Hematopoietic multipotent progenitor cell treated with erythropoietin and hydrocortisone succinate and interleukin-3 and kit ligand, for 8 days (in vitro differentiated cells): ENCODE data around the gene ADCY7.

Experiments
- DNase-seq: peaks from one replicate; pipeline ENCODE4 v3.0.0-alpha.2; 2015

The ADCY7 gene

DNA sequence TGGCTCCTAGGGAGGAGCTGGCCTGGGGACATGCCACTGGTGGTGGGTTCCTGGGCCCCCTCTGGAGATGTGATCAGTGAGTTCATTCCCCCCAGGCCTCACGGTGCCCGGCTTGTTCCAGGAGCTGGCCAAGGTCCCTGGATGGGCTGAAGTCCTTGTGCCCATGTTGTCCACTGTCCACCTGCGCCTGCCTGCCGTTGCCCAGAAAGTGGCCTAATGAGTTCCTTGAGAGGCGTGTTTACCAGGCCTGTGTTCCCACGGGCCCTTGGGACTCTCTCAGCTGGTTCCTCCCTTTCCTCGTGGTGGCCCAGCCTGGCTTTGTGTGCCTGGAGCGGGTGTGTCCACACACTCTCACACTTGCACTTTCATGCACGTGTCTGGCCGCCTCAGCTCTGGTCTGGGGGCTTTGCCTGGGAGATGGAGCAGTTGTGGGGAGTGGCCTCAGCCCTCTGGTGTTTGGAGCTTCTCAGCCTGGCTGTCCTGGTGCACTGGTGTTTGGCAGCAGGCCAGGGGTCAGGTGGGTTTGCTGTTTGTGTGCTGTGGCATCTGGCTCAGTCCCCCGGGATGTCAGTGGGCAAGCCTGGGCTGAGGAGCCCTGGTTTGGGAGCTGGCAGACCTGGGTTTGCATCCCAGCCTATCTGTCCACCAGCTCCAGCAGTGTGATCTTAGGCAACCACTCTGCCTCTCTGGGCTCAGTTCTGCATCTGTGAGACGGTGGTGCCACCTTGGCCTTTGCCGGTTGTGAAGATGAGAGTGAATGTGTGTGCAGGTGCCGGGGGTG, 18.0 kb downstream of the ADCY7 start:
- DNase-seq: peak; percentile 51

GRCh38 chr16:50285406-50286003, 19.2 kb downstream of the ADCY7 start:
- DNase-seq: no peak

DNA sequence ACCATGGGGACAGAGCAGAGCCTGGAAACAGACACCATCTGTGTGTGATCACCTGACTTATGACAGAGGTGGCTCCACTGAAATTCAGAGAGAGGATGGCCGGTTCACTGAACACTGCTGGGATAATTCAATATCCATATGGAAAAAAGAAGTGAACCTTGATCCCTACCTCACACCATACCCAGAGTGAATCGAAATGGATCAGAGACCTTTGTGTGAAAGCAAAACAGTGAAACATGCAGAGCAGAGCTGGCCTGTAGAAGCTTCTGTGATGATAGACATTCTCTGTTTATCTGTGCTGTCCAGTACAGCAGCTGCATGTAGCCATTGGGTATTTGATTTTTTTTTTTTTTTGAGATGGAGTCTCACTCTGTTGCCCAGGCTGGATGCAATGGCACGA, 20.3 kb downstream of the ADCY7 start:
- DNase-seq: no peak

- DNase-seq: no peak
Observed at GRCh38 chr16:50288026-50288425, 21.7 kb downstream of the ADCY7 start.

- no peak for DNase-seq
Observed at GRCh38 chr16:50288920-50289319, 22.6 kb downstream of the ADCY7 start.

DNA sequence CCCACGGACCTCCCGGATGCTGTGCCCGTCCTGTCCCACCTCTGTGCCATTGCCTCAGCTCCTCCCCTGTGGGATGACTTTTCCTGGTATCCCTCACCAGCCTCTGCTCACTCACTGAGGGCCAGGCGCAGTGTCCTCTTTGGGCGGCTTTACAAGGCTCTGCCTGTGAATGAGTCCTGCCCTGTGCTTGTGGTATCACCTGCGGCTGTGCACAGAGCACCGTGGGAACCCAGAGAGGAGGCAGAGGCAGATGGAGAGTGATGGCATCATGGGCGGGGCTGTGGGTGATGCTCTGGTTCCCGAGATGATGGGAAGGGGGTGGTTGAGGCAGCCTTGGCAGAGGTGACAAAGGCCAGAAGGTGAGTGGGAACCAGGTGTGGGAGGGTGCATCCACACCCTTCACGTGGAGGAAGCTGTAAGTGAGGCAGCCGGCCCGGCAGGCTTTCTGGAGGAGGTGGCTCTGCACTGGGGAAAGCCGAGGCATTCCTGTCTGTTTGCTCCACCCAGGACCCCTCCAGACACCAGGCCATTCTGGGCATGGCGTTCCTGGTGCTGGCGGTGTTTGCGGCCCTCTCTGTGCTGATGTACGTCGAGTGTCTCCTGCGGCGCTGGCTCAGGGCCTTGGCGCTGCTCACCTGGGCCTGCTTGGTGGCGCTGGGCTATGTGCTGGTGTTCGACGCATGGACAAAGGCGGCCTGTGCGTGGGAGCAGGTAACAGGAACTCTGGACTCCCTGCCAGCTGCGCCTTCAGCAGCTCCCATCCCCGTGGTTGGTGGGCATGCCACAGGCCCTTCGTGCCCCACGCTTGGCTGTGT, 23.8 kb downstream of the ADCY7 start:
- no peak for DNase-seq

GRCh38 chr16:50290856-50291255, 24.5 kb downstream of the ADCY7 start:
- no peak for DNase-seq

DNA sequence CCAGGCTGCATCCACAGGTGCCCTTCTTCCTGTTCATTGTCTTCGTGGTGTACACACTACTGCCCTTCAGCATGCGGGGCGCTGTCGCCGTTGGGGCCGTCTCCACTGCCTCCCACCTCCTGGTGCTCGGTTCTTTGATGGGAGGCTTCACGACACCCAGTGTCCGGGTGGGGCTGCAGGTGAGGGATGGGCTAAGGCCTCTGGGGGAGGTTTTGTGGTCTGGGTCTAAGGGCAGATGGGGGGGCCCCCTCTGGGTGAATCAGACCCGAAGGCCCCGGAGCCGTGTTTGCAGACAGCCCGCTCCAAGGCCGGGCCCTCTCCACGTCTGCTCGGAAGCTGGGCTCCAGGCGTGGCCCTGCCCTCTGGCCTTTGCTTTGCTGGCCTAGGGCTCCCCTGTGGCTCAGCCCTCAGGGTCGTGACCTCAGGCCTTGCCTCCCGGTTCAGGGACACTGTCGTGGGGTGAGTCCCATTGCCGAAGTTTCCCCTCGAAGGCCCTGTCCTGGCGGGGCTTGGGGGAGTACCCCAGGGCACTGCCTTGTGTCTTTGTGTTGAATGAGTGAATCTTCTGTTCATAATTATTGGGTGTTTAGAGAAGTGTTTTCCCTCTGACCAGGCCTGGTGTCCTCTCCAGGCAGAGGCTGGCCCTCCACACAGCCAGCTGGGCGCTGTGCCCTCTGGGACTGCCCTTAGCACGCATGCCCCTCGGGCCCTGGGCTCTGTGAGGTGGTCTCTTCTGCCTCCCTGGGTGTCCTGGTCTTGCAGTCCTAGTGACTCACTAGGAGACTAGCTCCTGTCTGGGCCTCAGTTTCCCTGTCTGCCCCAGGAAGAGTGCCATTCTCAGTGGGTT, 25.6 kb downstream of the ADCY7 start:
- DNase-seq: no peak

DNA sequence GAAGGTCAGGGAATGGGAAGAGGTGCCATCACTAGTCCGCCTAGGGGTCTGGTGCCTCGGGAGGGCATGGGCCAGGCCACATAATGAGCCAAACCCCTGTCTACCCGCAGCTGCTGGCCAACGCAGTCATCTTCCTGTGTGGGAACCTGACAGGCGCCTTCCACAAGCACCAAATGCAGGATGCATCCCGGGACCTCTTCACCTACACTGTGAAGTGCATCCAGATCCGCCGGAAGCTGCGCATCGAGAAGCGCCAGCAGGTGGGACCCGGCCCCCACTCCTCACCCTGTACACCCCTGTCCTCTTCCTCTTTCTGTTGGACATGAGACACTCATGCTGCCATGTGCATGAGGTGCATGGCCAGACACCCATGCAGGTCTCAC, 26.2 kb downstream of the ADCY7 start:
- no peak for DNase-seq

DNA sequence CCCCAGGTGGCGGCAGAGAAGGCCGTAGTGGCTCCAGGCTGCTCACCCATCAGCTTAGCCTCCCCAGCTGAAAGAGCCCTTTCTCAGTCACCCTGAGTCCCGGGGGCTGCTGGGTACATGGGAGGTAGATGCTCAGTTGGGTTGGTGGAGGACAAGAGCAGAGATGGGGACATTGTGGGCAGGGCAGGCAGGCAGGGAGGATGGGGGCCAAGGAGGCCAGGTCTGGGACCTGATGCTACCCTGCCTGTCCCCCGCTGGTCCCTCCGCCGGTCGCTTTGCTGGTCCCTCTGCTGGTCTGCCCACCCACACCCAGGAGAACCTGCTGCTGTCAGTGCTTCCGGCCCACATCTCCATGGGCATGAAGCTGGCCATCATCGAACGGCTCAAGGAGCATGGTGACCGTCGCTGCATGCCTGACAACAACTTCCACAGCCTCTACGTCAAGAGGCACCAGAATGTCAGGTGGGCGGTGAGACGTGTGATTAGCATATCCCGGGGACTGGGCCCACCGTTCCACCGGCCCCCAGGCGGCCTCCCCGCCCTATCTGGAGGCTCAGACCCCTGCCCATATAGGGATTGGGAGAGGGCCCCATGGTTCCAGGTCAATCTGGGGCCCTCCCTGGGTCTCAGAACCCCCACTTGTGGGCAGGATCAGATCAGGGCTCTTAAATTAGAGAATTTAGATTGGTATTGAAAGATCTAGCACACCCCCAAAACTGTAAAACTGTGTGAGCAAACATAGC, 26.9 kb downstream of the ADCY7 start:
- DNase-seq: no peak

DNA sequence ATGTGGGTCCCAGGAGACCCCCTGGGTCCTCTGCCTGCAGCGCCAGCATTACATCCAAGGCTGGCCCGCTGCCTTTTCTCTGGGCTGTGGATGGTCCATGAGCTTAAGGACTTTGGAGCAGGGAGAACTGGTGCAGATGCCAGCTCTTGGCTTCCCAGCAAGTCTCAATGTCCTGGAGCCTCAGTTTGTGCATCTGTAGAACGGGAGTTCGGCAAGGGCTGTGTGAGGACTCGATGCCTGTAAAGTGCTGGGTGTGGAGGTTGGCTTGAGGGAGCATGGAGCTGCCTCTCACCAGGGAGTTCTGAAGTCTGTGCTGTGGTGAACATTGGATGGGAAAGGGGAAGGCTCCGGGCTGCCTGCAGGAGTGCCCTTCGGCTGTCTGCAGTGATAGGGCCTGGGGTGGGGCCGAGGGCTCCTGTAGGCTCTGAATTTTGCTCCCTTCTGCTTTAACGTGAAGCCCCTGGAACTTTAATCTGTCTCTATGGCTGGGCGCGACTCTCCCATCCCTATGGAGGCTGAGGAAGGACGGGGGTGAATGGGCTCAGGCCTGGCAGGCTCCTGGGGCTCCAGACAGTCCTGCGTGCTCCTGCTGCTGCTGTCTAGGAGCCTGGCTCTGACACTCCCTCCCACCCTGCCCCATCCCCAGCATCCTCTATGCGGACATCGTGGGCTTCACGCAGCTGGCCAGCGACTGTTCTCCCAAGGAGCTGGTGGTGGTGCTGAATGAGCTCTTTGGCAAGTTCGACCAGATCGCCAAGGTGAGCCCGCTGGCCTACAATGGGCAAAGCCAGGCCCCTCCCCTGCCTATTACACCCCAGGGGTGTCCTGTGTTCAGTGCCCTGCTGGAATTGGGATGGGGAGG, 27.9 kb downstream of the ADCY7 start:
- DNase-seq: no peak

- no peak for DNase-seq
Observed at GRCh38 chr16:50294955-50295354, 28.6 kb downstream of the ADCY7 start.

GRCh38 chr16:50295541-50296132, 29.3 kb downstream of the ADCY7 start:
- no peak for DNase-seq

DNA sequence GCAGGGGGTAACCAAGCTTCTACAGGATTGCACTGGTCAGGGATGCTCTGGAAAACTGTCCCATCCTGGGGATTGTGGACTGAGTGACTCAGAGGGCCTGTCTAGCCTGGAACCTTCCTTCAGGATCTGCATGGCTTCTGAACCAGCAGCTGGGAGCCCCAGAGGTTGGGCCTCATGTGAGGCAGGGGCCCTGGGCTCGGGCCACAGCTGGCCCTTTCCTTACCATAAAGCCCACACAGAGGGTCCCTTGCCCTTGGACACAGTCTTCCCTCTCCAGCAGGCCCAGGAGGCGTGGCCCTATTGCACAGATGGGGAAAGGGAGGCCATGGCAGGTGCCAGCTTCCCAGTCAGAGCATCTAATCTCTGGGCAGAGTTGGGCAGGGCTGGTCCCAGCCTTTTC, 30.5 kb downstream of the ADCY7 start:
- no peak for DNase-seq

DNA sequence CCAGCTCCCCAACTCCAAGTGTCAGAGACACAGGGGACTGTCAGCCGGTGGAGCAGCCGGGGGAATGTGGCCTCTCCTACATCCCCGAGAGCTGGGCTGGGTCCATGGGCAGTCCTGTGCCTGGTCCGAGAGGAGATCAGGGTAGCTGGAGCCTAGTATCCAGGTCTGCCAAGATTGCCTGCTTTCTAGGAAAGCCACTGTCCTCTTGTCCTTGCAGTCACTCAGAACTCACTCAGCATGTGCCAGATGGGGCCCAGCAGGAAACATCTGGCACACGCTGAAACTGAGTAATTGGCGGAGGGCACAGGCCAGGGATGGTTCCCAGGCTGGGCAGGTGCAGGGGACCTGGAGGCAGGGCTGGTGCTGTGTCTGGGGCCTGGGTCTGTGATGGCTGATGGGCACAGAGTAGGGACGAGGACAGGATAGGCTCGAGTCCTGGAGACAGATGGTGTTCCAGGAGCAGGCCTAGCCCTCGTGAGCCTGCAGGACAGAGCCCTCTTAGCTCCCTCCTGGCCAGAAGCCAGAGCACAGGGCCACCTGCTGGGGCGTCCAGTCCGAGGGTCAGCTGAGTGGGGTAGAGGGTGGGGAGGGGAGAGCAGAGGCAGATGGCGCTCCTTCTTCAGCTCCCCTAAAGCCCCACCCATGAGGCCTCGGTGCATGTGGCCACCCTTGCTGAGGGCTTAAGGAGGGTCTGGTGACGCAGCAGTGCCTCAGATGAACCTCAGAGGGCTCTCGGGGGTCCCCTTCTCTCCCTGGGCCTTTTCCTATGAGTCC, 31.1 kb downstream of the ADCY7 start:
- DNase-seq: no peak

DNA sequence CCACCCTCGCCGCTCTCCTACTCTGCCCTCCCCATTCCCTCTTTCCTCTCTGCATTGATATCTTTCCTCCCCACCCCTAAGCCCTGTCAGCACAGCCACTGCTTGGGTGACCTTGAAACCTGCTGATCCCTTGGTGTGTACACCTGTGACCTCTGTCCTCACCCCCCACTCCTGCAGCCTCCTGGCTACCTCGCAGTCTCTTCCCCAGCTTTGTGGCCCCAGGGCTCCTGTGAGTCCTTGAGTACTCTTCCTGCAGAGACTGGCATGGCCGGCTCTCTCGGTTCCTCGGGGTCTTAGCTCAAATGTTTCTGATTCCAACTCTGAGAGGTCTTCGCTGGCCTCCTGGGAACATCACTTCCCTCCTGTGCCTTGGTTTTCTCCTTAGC, 31.7 kb downstream of the ADCY7 start:
- no peak for DNase-seq

- no peak for DNase-seq
Observed at GRCh38 chr16:50298591-50299507, 32.5 kb downstream of the ADCY7 start.

- no peak for DNase-seq
Observed at GRCh38 chr16:50299508-50300105, 33.3 kb downstream of the ADCY7 start.
